ENCODE data around the gene SV2B.

SV2B gene

GRCh38 chr15:91133511-91133910 is 33.5 kb downstream of the SV2B start:
- TF ChIP-seq CTCF (IDR thresholded peaks at IDR 0.05; ENCODE audit: low read depth, low read length, missing control alignments) = no peak
- no peak for DNase-seq (ENCODE audit: low read depth)
- H3K4me3 ChIP-seq (ENCODE audit: low read depth, low read length) = no peak overlapping the region

- DNase-seq (ENCODE audit: low read depth) = peak; percentile 25
- TF ChIP-seq CTCF (IDR thresholded peaks at IDR 0.05; ENCODE audit: low read depth, low read length, missing control alignments) = no peak
- no peak overlapping the region for H3K4me3 ChIP-seq (ENCODE audit: low read depth, low read length)
Measured at GRCh38 chr15:91135201-91136130, 35.4 kb downstream of the SV2B start.

- no peak for DNase-seq (ENCODE audit: low read depth)
Measured at GRCh38 chr15:91136386-91136923, 36.4 kb downstream of the SV2B start.

GRCh38 chr15:91140601-91141000 is 40.5 kb downstream of the SV2B start:
- no peak for DNase-seq (ENCODE audit: low read depth)
- no peak overlapping the region for H3K4me3 ChIP-seq (ENCODE audit: low read depth, low read length)
- TF ChIP-seq CTCF (IDR thresholded peaks at IDR 0.05; ENCODE audit: low read depth, low read length, missing control alignments) = no peak

More at GRCh38 chr15:91136386-91136923, 36.4 kb downstream of the SV2B start:
- H3K4me3 ChIP-seq (ENCODE audit: low read depth, low read length) = no peak overlapping the region
- TF ChIP-seq CTCF (IDR thresholded peaks at IDR 0.05; ENCODE audit: low read depth, low read length, missing control alignments) = no peak

GRCh38 chr15:91141097-91141496 is 41.0 kb downstream of the SV2B start:
- TF ChIP-seq CTCF (IDR thresholded peaks at IDR 0.05; ENCODE audit: low read depth, low read length, missing control alignments) = no peak
- no peak for DNase-seq (ENCODE audit: low read depth)
- H3K4me3 ChIP-seq (ENCODE audit: low read depth, low read length) = no peak overlapping the region

- no peak for DNase-seq (ENCODE audit: low read depth)
- TF ChIP-seq CTCF (IDR thresholded peaks at IDR 0.05; ENCODE audit: low read depth, low read length, missing control alignments) = peak; percentile 69
- no peak overlapping the region for H3K4me3 ChIP-seq (ENCODE audit: low read depth, low read length)
Measured at GRCh38 chr15:91142106-91142744, 42.2 kb downstream of the SV2B start.

Measured in GM12864 (cell line).